GM12865 (cell line): Measurements from ENCODE around the gene GLE1.
"Not testable (repeated sequence)": the region's sequence is repeated elsewhere in the genome, so short reads cannot be mapped to it uniquely, and the experiment has no call there.

Experiments used
- DNase-seq: peaks from one replicate; pipeline ENCODE4 v3.0.0; 2010; ENCODE audit warnings: low read depth
- H3K4me3 ChIP-seq: 2 replicates; pipeline ENCODE4 v1.5.1; 2011; ENCODE audit warnings: mild to moderate bottlenecking, low read depth, low read length, control low read depth
- TF ChIP-seq, protein P1 (sequence below): IDR thresholded peaks from 2 replicates; pipeline ENCODE4 v1.5.1; 2011; ENCODE audit warnings: low read length, control low read depth, low read depth, inconsistent platforms; ENCODE audit not compliant: insufficient read depth; ENCODE audit errors: missing control alignments

GLE1 gene

DNA sequence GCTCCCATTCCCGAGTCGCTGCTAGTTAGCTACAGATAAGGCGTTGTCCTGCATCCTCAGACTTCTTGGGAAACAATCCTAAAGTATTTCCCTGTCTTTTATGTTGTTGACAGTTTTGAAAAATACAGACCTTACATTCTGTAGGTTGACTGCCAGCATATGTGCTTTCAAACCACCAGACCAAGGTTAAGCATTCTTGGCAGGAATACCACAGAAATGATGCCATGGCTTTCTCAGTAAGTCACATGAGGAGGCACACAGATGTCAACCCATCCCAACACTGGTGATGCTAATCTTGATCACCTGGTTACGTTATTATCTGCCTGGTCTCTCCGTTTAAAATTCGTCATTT, 871 bp downstream of the GLE1 start:
- H3K4me3 ChIP-seq, result peak overlapping the region; percentile 81
- TF ChIP-seq, protein P1, sequence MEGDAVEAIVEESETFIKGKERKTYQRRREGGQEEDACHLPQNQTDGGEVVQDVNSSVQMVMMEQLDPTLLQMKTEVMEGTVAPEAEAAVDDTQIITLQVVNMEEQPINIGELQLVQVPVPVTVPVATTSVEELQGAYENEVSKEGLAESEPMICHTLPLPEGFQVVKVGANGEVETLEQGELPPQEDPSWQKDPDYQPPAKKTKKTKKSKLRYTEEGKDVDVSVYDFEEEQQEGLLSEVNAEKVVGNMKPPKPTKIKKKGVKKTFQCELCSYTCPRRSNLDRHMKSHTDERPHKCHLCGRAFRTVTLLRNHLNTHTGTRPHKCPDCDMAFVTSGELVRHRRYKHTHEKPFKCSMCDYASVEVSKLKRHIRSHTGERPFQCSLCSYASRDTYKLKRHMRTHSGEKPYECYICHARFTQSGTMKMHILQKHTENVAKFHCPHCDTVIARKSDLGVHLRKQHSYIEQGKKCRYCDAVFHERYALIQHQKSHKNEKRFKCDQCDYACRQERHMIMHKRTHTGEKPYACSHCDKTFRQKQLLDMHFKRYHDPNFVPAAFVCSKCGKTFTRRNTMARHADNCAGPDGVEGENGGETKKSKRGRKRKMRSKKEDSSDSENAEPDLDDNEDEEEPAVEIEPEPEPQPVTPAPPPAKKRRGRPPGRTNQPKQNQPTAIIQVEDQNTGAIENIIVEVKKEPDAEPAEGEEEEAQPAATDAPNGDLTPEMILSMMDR, result no peak
- DNase-seq, result no peak

DNA sequence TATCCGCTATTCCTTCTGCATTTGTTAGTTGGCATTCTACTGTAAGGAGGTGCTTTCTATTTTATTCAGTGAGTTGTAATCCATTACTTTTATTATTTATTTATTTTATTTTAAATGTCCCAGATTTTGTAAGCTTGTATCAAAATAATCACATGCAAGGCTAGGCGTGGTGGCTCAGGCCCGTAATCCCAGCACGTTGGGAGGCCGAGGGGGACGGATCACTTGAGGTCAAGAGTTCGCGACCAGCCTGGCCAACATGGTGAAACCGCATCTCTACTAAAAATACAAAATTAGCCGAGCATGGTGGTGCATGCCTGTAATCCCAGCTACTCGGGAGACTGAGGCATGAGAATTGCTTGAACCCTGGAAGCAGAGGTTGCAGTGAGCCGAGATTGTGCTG, 1.4 kb downstream of the GLE1 start:
- H3K4me3 ChIP-seq, result not testable (repeated sequence)

DNA sequence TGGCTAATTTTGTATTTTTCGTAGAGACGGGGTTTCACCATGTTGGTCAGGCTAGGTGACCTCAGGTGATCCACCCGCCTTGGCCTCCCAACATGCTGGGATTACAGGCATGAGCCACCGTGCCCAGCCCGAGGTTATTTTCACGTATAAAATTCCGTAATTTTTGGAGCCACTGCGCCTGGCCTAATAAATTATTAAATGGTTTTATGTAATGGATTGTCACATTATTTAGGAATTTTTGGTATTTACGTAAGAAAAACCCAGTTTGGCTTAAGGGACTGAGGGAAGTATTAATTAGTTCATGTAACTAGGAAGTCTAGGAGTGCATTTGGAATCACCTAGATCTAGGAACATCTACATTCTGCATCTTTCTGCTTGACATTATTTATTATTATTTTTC, 8.3 kb downstream of the GLE1 start:
- TF ChIP-seq, protein P1, result no peak
- no peak overlapping the region for H3K4me3 ChIP-seq
- no peak for DNase-seq

More for the DNA sequence above, 1.4 kb downstream of the GLE1 start:
- not testable (repeated sequence) for DNase-seq

DNA sequence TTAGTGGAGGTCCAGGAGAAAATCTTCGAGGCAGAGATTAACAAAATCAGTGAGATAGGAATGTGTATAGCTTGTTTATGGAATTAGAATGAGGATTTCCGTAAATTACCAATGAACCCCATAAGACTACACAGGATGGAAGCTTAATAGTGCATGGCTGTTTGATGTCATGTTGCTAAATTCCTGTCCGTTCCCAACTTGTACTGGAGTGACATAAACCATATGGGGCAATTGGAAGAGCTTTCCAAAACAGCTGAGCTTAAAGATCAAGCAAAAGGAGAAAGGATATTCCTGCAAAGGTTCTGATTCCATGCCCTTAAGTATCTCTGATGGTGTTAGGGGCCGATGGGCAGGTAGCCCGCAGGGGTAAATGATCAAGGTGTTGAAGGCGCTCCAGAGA, 17.4 kb downstream of the GLE1 start:
- TF ChIP-seq, protein P1, result no peak
- DNase-seq, result no peak
- no peak overlapping the region for H3K4me3 ChIP-seq

DNA sequence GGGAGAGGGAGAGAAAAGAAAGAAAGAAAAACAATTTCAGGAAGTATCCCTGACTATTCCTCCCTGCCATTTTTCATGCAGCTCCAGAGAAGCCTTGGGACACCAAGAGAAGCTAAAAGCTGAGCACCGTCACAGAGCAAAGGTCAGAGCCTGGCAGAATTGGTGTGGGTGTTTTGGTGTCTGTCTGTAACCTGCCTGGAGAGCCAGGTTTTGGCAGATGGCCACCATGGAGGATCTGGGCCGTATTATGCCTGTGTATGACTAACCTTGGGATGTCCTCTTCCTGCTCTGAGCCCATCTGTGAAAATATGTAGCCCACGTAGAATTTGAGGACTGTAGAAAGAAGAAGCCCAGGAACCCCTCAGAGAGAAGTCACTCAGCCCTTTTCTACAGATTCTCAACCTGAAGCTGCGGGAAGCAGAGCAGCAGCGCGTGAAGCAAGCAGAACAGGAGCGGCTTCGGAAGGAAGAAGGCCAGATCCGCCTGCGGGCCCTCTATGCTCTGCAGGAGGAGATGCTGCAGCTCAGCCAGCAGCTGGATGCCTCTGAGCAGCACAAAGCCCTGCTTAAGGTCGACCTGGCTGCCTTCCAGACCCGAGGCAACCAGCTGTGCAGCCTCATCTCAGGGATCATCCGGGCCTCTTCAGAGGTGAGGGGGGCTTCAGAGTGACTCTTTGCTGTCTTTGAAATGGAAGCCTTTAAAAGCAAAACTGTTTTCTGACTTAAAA, 18.8 kb downstream of the GLE1 start:
- TF ChIP-seq, protein P1, result no peak
- DNase-seq, result no peak

DNA sequence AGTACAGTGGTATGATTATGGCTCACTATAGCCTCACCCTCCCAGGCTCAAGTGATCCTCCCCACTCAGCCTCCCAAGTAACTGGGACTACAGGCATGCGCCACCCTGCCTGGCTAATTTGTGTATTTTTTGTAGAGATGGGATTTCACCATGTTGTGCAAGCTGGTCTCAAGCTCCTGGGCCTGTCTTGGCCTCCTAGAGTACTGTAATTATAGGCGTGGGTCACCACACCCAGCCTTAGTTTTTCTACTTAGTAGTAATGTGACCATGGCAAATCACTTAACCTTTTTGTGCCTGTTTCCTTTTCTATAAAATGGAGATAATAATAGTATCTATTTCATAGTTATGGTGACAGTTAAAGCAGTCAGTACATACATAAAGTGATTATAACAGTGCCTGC, 22.2 kb downstream of the GLE1 start:
- no peak overlapping the region for H3K4me3 ChIP-seq
- no peak for DNase-seq
- TF ChIP-seq, protein P1, result no peak

More for the DNA sequence above, 18.8 kb downstream of the GLE1 start:
- no peak overlapping the region for H3K4me3 ChIP-seq

DNA sequence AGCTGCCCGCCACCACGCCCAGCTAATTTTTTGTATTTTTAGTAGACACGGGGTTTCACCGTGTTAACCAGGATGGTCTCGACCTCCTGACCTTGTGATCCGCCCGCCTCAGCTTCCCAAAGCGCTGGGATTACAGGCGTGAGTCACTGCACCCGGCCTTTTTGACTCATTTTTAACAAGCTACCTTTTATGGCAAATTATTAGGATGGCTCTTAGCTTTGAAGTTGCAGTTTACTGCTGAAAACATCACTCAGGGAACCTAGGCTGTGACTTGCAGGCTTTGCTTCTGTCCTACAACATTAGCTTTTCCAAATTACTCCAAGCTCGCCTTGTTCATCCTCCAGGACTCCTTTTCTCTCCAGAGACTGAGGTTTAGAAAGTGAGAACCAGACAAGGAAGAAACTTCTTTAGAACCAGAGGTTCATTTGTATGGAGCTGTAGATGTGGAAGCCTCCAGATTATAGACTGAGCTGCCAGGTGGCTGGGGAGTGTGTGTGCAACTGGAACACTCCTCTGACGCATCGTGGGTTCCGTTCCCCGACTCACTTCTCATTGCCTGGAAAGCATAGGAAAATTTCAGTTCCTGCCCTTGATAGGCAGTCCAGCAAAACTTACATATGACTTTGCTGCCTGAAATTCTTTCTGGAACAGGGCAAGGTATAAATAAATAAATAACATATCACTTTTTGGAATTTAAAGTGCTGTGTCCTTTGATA, 24.1 kb downstream of the GLE1 start:
- no peak overlapping the region for H3K4me3 ChIP-seq
- TF ChIP-seq, protein P1, result no peak
- no peak for DNase-seq
